GM18526 (cell line): ENCODE results near the gene ZNHIT3.

Experiments used
- POLR2A ChIP-seq: IDR thresholded peaks from 3 replicates; pipeline ENCODE4 v1.6.1; 2011; ENCODE audit not compliant: insufficient read length; ENCODE audit errors: extremely low read depth

Gene ZNHIT3

DNA sequence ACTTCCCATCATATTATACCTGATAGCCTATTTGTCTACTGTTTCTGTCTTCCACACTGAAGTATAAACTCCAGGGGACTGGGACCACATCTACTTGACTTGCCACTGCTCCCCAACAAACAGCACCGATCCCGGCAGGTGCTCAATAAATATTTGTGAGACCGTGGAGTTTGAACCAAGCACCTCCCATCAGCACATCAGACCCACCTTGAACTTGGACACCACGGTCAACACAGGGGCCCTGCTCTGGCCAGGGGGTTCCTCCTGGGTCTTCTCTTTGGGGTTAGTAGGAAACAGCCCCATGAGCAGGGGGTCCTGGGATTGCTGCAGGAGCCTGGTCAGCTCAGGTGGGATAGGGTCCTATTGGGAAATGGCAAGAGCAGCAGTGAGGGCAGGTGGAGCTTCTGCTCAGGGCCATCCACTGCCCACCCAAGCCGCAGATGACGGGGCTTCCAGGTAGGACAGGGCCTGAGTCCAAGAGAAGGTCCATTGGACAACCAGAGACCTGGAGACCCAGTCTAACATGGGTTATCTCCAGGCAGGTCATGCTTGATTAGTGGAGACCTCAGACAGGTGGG is 19.9 kb downstream of the ZNHIT3 start:
- no peak for TF ChIP-seq POLR2A

DNA sequence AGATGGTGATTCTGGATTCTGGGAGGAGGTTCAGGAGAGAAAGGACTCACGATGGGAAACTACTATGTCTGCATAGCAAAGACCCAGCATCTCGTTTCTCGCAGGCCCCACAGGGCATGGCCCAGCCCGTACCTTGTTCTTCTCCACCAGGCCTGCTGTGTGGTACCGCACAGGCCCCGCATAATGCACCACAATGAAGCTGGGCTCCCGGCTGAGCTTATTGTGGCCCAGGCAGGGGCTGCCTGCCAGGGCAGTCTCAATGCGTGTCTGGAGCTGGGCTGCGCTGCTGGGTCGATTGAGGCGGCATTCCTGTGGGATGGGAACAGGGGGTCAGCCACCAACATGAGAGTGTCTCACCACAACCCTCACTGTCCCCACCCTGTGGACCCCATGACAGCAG is 20.4 kb downstream of the ZNHIT3 start:
- TF ChIP-seq POLR2A, result no peak

DNA sequence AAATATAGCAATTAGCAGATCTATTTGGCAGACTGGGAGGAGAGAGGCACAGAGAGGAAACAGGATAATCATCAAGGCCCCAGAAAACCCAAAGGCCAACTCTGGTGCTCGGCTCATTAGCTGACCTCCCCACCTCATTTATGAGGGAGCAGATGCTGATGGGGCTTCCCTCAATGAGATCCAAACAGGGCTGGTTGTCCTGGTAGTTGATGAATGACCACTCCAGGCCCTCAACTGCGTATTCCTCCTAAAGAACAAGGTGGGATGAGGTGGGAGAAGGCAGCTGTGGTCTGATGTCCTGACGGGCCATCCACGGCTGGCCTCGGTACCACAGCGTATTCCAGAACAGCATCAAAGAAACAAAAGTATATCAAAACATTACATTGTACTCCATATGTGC is 20.8 kb downstream of the ZNHIT3 start:
- TF ChIP-seq POLR2A, result no peak

DNA sequence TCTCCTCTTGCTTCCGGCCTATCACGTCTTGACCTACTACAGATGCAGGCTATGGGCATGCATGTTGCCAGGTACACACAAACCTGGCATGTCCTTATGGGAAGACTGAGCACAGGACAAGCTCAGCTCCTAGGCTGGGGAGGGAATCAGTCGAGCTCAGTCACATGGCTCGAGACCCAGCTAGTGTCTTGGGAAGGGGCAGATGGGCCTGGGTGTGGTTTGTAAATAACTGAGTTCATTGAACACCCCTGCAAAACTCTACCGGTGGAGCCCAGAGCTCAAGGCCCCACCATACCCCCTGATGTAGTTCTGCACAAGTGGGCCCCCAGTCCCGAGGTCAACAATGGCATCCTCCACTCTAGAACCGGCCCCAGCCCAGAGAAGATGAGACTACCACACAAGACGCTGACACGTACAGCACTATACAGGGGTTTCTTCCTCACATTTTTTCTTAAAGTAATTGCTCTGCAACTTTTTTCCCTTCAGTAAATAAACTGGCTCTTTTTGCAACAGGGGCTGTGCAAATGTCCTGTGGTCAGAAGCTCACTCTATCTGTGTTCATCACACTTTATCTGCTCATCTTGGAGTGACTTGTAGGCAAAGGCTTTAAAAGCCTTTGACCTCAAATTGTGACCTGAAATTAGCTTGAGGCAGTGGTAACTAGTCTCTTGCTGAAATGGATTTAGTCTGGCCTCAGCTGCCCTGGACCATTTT is 22.9 kb downstream of the ZNHIT3 start:
- TF ChIP-seq POLR2A, result no peak

DNA sequence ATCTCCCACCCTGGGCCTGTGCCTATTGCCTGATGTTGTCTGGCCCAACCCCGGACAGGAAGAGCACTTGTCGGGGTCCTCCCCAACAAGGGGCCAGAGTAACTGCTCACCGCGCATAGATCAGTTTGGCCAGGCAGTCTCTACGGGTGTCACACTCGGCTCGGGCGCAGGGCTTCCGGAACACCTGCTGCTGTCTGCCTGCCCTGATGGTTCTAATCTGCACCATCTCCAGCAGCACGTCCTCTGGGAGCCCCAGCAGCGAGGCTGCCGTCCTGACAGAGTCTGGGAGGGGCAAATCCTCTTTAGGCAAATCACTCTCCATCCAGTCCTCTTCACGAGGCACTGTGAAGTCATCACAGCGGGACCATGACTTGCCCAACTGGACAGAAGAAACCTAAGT is 24.2 kb downstream of the ZNHIT3 start:
- TF ChIP-seq POLR2A, result no peak

DNA sequence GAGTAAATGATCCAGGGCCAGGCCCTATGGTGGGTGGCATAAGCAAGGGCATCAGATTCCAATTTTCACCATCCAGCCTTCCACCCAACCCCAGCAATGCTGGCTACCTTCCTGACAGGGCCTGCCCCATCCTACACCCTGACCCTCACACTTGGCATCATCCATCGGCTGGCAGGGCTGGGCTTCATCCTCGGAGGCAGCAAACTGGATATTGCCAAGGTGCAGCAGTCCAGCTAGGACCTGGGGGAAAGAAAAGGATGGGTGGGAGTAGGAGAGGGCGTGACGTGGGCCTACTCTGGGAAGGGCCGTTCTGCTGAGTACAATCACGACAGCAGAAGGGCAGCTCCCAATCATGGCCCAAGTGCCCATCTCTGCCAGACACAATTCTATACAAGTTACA is 24.7 kb downstream of the ZNHIT3 start:
- TF ChIP-seq POLR2A, result no peak

DNA sequence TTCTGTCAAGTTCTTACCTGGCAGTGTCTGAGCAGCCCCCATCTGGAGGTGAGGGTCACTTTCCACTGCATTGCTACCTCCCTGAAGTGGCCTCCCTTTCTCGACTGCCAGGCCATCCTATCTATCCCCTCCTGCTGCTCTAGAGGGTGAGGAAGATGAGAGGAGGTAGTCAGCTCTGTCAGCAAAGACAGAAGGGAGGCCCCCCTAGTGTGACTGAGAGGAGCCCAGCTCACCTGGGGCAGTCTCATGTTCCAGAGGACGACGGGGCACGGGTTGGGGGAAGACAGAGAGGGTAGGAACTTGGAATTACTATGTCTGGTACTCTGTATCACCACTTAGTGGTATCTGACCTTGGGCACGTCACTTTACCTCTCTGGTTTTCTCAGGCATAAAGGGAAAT is 26.2 kb downstream of the ZNHIT3 start:
- TF ChIP-seq POLR2A, result no peak

DNA sequence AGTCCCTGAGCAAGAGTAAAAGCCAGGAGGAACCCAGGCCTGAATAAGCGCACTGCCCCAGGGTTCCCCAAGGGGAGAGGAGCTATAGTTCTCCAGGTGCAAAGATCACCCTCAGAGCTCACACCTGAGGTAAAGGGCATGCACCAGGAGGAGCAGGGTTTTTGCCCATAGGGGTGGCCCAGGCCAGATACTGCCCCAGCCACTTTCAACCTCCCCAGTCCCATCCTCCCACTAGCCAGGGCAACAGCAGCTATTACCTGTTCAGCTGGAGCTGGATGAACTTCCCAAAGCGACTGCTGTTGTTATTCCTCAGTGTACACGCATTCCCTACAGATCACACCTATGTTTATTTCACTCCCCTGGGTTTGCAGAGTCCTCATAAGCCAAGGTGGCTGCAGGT is 28.4 kb downstream of the ZNHIT3 start:
- no peak for TF ChIP-seq POLR2A

DNA sequence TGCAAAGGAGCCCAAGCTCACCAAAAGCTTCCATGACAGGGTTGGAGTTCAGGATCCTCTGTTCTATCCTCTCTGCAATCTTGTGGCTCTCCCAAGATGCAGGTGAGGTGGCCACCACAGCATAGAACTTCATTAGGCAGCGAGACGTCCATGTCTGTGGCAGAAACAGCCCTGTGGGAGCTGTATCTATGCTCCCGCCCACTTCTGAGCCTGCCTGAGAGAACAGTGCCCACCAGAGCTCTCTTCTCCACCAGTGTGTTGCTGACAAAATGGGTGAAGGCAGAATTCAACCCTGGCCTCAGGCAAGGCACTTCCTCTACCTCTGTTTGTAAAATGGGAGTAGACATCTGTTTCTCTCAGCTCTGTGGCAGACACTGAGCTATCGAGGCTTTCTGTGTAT is 29.4 kb downstream of the ZNHIT3 start:
- no peak for TF ChIP-seq POLR2A

DNA sequence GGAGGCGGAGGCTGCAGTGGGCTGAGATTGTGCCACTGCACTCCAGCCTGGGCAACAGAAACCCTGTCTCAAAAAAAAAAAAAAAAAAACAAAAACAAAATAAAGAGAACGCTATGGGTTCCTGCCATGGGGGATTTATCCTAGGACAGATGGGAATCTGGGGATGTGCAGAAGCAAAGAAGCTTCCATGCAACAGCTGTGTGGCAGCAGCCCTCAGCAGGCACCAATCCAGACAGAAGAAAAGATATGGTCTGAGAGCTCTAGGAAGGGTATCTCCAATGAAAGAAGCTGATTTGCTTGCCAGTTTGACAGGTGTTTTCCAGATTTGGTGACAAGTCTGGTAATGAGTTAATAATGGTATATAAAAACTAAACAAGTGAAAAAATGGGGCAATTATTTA is 36.6 kb downstream of the ZNHIT3 start:
- TF ChIP-seq POLR2A, result no peak

DNA sequence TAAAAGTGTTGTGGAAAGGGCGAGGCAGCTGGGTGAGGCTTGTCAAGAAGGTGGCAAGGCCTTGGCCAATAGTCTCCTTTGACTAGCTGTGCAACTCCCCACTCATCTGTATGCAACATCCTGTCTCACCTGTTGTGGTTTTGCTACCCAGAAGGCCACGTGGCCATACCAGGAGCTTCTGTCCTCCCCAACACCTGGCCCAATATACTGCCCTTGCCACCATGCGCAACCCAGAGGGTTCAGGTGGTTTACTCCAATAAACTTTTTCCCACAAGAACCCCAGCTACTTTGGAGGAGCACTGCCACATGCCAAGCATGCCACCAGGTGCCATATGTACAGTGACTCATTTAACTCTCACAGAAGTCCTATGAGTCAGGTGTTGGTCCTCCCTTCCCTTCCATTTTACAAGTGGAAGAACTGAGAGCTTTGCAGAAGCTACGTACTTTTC is 38.0 kb downstream of the ZNHIT3 start:
- no peak for TF ChIP-seq POLR2A

DNA sequence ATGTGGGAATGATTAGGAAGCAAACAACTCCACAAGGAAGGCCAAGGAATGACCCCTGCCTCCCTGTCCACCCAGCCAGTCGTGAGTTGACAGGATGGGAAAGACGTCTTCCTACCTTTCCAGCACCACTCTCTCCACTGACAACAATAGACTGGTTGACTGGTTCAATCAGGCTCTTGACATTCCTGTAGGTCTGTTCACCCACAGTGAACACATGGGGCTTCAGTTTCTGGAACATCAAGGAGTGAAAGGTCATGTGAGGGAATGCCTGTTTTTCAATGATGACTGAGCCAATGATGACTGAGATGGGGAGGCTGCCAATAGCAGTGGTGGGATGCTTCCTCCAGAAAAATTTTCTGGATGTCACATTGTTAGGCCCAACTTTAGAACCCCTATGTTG is 38.6 kb downstream of the ZNHIT3 start:
- TF ChIP-seq POLR2A, result no peak

DNA sequence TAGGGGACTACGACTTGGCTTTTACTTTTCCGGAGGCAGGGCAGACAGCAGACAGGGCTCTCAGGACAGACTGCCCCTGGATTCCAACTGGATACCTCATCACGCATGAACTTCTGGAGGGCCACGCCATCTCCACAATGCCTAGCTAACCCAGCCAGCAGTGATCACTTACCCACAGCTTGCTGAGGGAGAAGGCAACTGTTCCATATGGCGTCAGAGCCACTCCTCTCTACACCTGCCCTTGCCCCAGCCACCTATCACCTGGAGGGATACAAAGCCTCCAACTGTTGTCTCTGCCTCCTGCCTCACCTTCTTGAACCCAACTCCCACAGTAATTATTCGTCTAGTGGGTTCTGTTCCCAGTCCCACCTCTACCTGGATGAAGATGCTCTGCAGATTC is 39.4 kb downstream of the ZNHIT3 start:
- no peak for TF ChIP-seq POLR2A

DNA sequence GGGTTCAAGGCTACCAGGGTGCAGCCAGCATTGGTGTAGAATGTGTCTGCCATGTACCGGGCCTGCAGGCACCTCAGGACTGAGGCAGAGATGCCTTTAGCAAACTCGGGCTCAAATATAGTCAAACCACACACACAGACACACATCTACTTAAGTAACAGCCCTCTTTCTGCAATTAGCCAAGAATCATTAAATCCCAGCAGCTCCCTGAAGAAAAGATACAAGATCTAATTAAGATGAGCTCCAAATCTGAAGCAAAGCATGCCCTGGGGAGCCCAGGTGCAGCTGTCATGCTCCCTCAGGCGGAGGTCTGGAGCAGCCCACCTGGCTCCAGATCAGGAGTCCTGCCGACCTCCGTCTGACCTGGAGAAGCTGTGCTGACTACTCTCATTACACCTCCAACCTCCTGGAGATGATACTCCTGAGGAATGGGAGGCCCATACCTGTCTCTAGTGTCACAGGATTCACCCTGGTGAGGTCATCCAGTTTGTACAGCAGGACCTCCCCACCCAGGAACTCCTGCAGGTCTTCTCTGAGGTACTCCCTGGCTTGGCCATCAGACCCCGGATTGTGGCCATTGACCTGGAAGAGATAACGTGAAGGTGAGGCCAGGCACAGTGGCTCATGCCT is 41.3 kb downstream of the ZNHIT3 start:
- no peak for TF ChIP-seq POLR2A

DNA sequence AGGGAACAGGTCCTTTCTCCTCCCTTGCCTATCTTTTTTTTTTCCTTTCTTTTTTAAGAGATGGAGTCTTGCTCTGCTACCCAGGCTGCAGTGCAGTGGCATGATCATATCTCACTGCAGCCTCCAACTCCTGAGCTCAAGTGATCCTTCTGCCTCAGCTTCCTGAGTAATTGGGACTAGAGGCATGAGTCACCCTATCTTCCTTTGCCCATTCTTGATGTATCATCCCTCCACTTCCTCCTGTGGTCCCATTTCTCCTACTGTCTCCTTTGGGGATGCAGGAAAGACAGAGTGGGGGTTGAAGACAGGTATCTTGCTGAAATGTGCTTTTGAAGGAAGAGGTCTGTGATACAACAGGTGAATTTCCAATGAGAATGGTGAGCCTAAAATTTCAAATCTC is 42.6 kb downstream of the ZNHIT3 start:
- TF ChIP-seq POLR2A, result no peak

DNA sequence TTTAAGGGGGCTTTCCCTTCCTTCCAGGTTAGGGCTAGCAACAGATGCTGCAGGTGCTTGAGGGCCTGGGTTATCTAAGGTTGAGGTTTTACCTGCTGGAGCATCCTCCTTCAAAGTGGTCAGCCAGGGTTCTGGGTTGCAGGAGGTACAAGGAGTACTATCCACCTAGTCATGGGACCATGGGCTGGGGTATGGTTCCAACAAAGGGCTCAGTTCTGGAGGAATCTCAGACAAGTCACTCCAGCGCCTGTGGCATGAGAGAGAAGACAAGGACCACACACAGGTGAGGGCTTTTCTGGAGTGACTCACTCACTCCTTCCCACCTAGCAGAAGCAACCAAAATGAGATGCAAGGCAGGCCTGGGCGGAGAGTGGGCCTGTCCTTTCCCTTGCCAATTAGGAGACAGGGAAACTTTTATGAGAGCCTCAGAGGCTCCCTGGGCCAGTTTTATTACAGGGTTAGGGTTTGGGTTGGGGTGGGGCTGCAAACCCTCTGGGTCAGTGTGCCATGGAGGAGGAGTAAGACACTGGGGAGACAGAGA is 46.0 kb downstream of the ZNHIT3 start:
- TF ChIP-seq POLR2A, result no peak
